ENCODE data around the gene IFNL3. TPM values are rescaled to one million over a fixed set of nuclear protein-coding genes. Genes with fewer than 3 reads are reported as not detected.

Gene IFNL3
- total RNA-seq, 6 experiments from 2014 or later = not detected

DNA sequence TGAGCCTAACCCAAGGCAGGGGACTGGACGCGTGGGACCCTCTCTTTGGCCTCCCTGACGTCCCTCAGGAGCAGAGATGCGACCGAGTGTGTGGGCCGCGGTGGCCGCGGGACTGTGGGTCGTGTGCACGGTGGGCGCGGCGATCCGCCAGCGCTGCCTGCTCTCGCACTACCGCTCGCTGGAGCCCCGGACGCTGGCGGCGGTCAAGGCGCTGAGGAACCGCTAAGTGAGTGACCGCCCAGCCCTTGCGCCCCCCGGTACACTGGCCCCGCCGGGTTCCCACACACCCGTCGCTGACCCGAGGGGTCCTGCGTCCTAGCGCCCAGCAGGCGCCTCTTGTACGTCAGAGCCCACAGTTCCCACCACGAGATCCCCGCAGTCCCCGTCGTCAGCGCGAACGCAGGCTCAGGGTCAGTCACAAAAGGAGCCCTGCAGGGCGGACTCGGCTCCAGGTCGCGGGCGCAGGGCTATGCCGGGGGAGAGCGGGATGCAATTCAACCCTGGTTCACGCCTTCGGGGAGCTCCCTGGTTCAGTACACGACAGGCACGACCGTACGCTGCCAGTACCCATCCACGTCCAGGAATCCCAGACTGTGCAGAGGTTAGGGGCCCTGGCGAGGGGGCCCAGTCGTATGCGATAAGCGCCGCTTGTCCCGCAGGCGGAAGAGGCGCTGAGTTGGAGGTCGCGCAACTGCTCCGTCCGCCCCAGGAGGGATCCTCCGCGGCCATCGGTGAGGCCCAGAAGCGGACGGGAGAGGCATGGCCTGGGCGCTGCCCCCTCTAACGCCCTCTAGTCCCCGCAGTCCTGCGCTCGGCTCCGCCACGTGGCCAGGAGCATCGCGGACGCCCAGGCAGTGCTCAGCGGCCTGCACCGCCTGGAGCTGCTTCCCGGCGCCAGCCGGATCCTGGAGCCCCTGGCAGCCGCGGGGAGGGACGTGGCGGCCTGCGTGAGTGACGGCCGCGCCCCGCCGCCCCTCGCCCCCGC lies 19.8 kb upstream of the IFNL3 start:
- no peak overlapping the region for H3K27ac Mint-ChIP-seq
- no peak overlapping the region for H3K4me3 Mint-ChIP-seq
- DNase-seq = no peak
- H3K36me3 Mint-ChIP-seq (ENCODE audit: low read depth) = no peaks in the 10 kb centered on the region
- TF ChIP-seq, protein P1, sequence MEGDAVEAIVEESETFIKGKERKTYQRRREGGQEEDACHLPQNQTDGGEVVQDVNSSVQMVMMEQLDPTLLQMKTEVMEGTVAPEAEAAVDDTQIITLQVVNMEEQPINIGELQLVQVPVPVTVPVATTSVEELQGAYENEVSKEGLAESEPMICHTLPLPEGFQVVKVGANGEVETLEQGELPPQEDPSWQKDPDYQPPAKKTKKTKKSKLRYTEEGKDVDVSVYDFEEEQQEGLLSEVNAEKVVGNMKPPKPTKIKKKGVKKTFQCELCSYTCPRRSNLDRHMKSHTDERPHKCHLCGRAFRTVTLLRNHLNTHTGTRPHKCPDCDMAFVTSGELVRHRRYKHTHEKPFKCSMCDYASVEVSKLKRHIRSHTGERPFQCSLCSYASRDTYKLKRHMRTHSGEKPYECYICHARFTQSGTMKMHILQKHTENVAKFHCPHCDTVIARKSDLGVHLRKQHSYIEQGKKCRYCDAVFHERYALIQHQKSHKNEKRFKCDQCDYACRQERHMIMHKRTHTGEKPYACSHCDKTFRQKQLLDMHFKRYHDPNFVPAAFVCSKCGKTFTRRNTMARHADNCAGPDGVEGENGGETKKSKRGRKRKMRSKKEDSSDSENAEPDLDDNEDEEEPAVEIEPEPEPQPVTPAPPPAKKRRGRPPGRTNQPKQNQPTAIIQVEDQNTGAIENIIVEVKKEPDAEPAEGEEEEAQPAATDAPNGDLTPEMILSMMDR (IDR thresholded peaks at IDR 0.05) = no peak
- no peaks in the 10 kb centered on the region for H3K4me1 Mint-ChIP-seq (ENCODE audit: low read depth)
- peaks cover 25% of the 10 kb centered on the region for H3K27me3 Mint-ChIP-seq (ENCODE audit: insufficient read depth)
- no peaks in the 10 kb centered on the region for H3K9me3 Mint-ChIP-seq

DNA sequence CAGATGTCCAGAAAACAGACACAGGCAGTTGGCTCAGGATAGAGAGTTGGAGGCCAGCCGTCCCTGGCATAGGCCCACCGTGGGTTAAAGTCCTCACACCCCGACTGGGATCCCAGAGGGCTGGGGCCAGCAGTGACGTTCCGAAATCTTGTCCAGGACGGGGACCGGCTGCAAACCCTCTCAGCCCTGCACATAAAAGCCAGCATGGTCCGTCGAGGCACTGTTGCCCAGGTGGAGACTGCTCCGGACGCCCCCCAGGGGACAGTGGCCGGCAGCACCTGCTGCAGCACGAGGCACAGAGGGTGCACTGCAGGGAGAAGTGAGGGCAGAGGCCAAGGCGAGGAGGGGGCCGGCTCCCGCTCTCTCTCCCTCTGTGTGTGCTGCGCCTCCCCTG lies 19.1 kb upstream of the IFNL3 start:
- no peak overlapping the region for H3K4me3 Mint-ChIP-seq
- no peak for DNase-seq
- peaks cover 25% of the 10 kb centered on the region for H3K27me3 Mint-ChIP-seq (ENCODE audit: insufficient read depth)
- no peaks in the 10 kb centered on the region for H3K9me3 Mint-ChIP-seq
- no peaks in the 10 kb centered on the region for H3K36me3 Mint-ChIP-seq (ENCODE audit: low read depth)
- TF ChIP-seq, protein P1 (IDR thresholded peaks at IDR 0.05) = no peak
- H3K4me1 Mint-ChIP-seq (ENCODE audit: low read depth) = no peaks in the 10 kb centered on the region
- H3K27ac Mint-ChIP-seq = no peak overlapping the region

DNA sequence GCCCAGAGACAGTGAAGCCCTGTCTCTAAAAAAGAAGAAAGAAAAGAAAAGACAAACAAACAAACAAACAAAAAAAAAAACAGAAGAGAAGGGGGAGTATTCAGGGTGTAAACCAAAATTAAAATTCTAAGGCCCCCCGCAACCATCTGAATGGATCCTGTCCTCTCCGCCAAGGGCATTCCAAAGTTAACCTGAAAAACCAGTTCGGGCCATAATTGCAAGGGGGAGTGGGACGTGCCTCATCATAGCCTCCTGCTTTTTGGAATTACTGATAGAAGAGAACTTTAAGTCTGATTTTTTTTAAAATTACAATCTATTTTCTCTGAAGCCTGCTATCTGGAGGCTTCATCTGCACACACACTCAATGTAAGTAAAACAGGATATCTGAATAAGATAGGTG lies 17.7 kb upstream of the IFNL3 start:
- peaks cover 22% of the 10 kb centered on the region for H3K27me3 Mint-ChIP-seq (ENCODE audit: insufficient read depth)
- DNase-seq = no peak
- TF ChIP-seq, protein P1 (IDR thresholded peaks at IDR 0.05) = no peak
- H3K4me3 Mint-ChIP-seq = no peak overlapping the region
- H3K27ac Mint-ChIP-seq = no peak overlapping the region
- H3K36me3 Mint-ChIP-seq (ENCODE audit: low read depth) = no peaks in the 10 kb centered on the region
- H3K9me3 Mint-ChIP-seq = no peaks in the 10 kb centered on the region
- H3K4me1 Mint-ChIP-seq (ENCODE audit: low read depth) = no peaks in the 10 kb centered on the region

DNA sequence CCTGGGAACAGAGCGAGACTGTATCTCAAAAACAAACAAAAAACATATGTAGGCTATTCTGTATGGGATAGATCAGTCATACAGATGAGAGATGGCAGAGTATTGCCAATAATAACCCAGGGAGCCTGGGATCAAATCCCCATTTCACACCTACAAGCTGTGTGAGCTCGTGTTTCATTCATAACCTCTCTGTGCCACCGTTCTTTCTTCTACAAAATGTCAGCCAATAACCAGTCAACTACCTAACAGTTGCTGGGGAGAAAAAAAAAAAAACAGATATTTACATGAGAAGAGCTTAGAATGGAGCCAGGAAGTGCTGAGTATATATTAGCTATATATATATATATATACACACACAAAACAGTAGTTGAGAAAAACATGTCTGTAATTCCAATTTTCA lies 16.9 kb upstream of the IFNL3 start:
- H3K36me3 Mint-ChIP-seq (ENCODE audit: low read depth) = no peaks in the 10 kb centered on the region
- no peaks in the 10 kb centered on the region for H3K4me1 Mint-ChIP-seq (ENCODE audit: low read depth)
- no peak overlapping the region for H3K27ac Mint-ChIP-seq
- H3K9me3 Mint-ChIP-seq = no peaks in the 10 kb centered on the region
- H3K4me3 Mint-ChIP-seq = no peak overlapping the region
- no peak for DNase-seq
- peaks cover 21% of the 10 kb centered on the region for H3K27me3 Mint-ChIP-seq (ENCODE audit: insufficient read depth)
- TF ChIP-seq, protein P1 (IDR thresholded peaks at IDR 0.05) = no peak

DNA sequence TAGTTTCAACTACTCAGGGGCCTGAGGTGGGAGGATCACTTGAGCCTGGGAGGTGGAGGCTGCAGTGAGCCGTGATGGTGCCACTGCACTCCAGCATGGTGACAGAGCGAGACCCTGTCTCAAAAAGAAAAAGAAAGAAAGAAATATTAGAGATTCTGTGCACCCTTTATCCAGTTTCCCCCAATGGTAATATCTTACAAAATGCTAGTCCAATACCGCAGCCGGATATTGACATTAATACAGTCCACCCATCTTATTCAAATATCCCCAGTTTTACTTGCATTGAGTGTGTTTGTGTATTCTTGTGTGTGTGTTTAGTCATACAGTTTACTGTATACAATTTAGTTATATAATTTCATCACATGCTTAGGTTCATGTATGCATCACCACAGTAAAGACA lies 12.4 kb upstream of the IFNL3 start:
- H3K4me1 Mint-ChIP-seq (ENCODE audit: low read depth) = no peaks in the 10 kb centered on the region
- no peak overlapping the region for H3K4me3 Mint-ChIP-seq
- H3K27ac Mint-ChIP-seq = no peak overlapping the region
- TF ChIP-seq, protein P1 (IDR thresholded peaks at IDR 0.05) = no peak
- H3K36me3 Mint-ChIP-seq (ENCODE audit: low read depth) = no peaks in the 10 kb centered on the region
- H3K27me3 Mint-ChIP-seq (ENCODE audit: insufficient read depth) = peaks cover 29% of the 10 kb centered on the region
- H3K9me3 Mint-ChIP-seq = no peaks in the 10 kb centered on the region
- no peak for DNase-seq

Measured in HFFc6 (cell line).